ENCODE data around the gene OLAH.

OLAH gene

DNA sequence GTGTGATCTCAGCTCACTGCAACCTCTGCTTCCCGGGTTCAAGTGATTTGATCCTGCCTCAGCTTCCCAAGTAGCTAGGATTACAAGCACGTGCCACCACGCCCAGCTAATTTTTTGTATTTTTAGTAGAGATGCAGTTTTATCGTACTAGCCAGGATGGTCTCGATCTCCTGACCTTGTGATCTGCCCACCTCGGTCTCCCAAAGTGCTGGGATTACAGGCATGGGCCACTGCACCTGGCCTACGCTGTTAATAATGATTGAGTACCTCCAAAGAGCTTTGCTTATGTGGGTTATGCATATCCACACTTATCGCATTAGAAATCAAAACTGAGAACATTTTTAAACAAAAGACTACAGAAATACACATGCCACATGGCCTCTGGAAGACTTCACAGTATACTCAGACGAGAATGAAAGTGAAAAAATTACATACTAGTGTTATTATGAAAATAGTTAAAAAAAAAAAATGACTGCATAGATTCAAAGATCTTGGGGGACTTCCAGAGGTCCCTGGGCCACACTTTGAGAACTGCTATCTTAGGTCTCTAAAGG is 78.8 kb downstream of the OLAH start:
- DNase-seq (ENCODE audit: low read depth in 1 of 2, low spot score in 1 of 2) = no peak
